ENCODE measurements around the gene NFE2L1. TPM values are rescaled to one million over a fixed set of nuclear protein-coding genes. Genes with fewer than 3 reads are reported as not detected.
"Not testable (repeated sequence)": the region's sequence is repeated elsewhere in the genome, so short reads cannot be mapped to it uniquely, and the experiment has no call there.

The NFE2L1 gene
- total RNA-seq, 4 donors from 2014 or later: 622 to 1,180 (median 1,000) TPM

- H3K4me1 ChIP-seq: peaks cover 6% of the 10 kb centered on the region in 2 donors
- H3K27me3 ChIP-seq: peaks cover 23 to 45% (median 39%) of the 10 kb centered on the region in 3 donors
- no peak overlapping the region for H3K27ac ChIP-seq
- peak overlapping the region in 1 of 4 donors; percentile 37 for H3K4me3 ChIP-seq
- in situ Hi-C loops (cut with MboI; ENCODE audit: low sequenced_read_pairs in 4 of 4) (loop anchor here in 2 of 4 donors (10.0 kb wide), 2 partner anchors 122 to 132 kb away; no protein-coding TSS in a partner anchor), intact Hi-C loops (cut with DNase I; ENCODE audit: low total_unique reads) (no loop called here)
- ATAC-seq (no peak), DNase-seq (no peak)
- H3K36me3 ChIP-seq: no peaks in the 10 kb centered on the region
- TF ChIP-seq POLR2A (IDR thresholded peaks at IDR 0.05) (no peak), CTCF (IDR thresholded peaks at IDR 0.05 in 4 of 5, conservative IDR thresholded peaks at IDR 0.05 in 1 of 5) (no peak)
- H3K9me3 ChIP-seq: no peaks in the 10 kb centered on the region
Observed at GRCh38 chr17:48012654-48013053, 35.5 kb upstream of the NFE2L1 start.

GRCh38 chr17:48013876-48014594, 34.1 kb upstream of the NFE2L1 start:
- no peak overlapping the region for H3K27ac ChIP-seq
- ATAC-seq: no peak
- no peak for DNase-seq
- in situ Hi-C loops (cut with MboI; ENCODE audit: low sequenced_read_pairs in 4 of 4): loop anchor here in 2 of 4 donors (10.0 kb wide), 2 partner anchors 121 to 131 kb away; no protein-coding TSS in a partner anchor
- H3K4me3 ChIP-seq: no peak overlapping the region
- intact Hi-C loops (cut with DNase I; ENCODE audit: low total_unique reads): no loop called here
- H3K27me3 ChIP-seq: peaks cover 23 to 39% (median 38%) of the 10 kb centered on the region in 3 donors
- H3K36me3 ChIP-seq: no peaks in the 10 kb centered on the region
- no peak for TF ChIP-seq POLR2A (IDR thresholded peaks at IDR 0.05)
- TF ChIP-seq CTCF (IDR thresholded peaks at IDR 0.05 in 4 of 5, conservative IDR thresholded peaks at IDR 0.05 in 1 of 5): no peak
- H3K9me3 ChIP-seq: no peaks in the 10 kb centered on the region
- peaks cover 6% of the 10 kb centered on the region in 2 donors for H3K4me1 ChIP-seq

- H3K36me3 ChIP-seq: no peaks in the 10 kb centered on the region
- ATAC-seq: no peak
- in situ Hi-C loops (cut with MboI; ENCODE audit: low sequenced_read_pairs in 4 of 4): loop anchor here in 3 of 4 donors (5.0 to 10.0 kb wide), 3 partner anchors 118 to 130 kb away; no protein-coding TSS in a partner anchor
- peaks cover 23 to 38% (median 37%) of the 10 kb centered on the region in 3 donors for H3K27me3 ChIP-seq
- H3K4me3 ChIP-seq: no peak overlapping the region
- H3K4me1 ChIP-seq: peaks cover 6% of the 10 kb centered on the region in 2 donors
- no peak for TF ChIP-seq POLR2A (IDR thresholded peaks at IDR 0.05)
- no peak for TF ChIP-seq CTCF (IDR thresholded peaks at IDR 0.05 in 4 of 5, conservative IDR thresholded peaks at IDR 0.05 in 1 of 5)
- no peaks in the 10 kb centered on the region for H3K9me3 ChIP-seq
- H3K27ac ChIP-seq: no peak overlapping the region
- intact Hi-C loops (cut with DNase I; ENCODE audit: low total_unique reads): loop anchor here (5.0 kb wide), 1 partner anchor 172 kb away; the partner anchor contains the start of gene SCRN2
- DNase-seq: no peak
Observed at GRCh38 chr17:48014595-48015111, 33.5 kb upstream of the NFE2L1 start.

- in situ Hi-C loops (cut with MboI; ENCODE audit: low sequenced_read_pairs in 4 of 4) (loop anchor here in 3 of 4 donors (5.0 to 10.0 kb wide), 3 partner anchors 116 to 129 kb away; no protein-coding TSS in a partner anchor), intact Hi-C loops (cut with DNase I; ENCODE audit: low total_unique reads) (loop anchor here (5.0 kb wide), 1 partner anchor 174 kb away; the partner anchor contains the start of gene SCRN2)
- Histone ChIP-seq H3K36me3 (no peaks in the 10 kb centered on the region), H3K27ac (no peak overlapping the region), H3K27me3 (peaks cover 23 to 26% (median 25%) of the 10 kb centered on the region in 3 donors), H3K4me1 (peaks cover 6% of the 10 kb centered on the region in 2 donors), H3K9me3 (no peaks in the 10 kb centered on the region), H3K4me3 (no peak overlapping the region)
- DNase-seq (no peak), ATAC-seq (no peak)
- no peak for TF ChIP-seq POLR2A (IDR thresholded peaks at IDR 0.05)
- TF ChIP-seq CTCF (IDR thresholded peaks at IDR 0.05 in 4 of 5, conservative IDR thresholded peaks at IDR 0.05 in 1 of 5): no peak
Observed at GRCh38 chr17:48016112-48016511, 32.0 kb upstream of the NFE2L1 start.

- H3K27me3 ChIP-seq: peaks cover 6 to 12% (median 11%) of the 10 kb centered on the region in 3 donors
- H3K4me3 ChIP-seq, H3K27ac ChIP-seq, H3K9me3 ChIP-seq, H3K4me1 ChIP-seq, DNase-seq, H3K36me3 ChIP-seq, ATAC-seq: not testable (repeated sequence)
- intact Hi-C loops (cut with DNase I; ENCODE audit: low total_unique reads): loop anchor here (5.0 kb wide), 1 partner anchor 175 kb away; the partner anchor contains the start of gene SCRN2
- in situ Hi-C loops (cut with MboI; ENCODE audit: low sequenced_read_pairs in 4 of 4): loop anchor here in 3 of 4 donors (5.0 to 10.0 kb wide), 3 partner anchors 115 to 127 kb away; no protein-coding TSS in a partner anchor
Observed at GRCh38 chr17:48017817-48018158, 30.4 kb upstream of the NFE2L1 start.
